MM.1S (cell line): ENCODE results near the gene NINL.
"Not testable (repeated sequence)": the region's sequence is repeated elsewhere in the genome, so short reads cannot be mapped to it uniquely, and the experiment has no call there.

Experiments used
- DNase-seq: peaks from one replicate; pipeline ENCODE4 v3.0.0-alpha.2; 2015
- H2AFZ ChIP-seq: fragments of 300-600 bp; sonication (generic); 2 replicates; pipeline ENCODE4 v1.6.0; 2016; ENCODE audit warnings: antibody characterized with exemption, low read length
- H3F3A ChIP-seq: fragments of 300-600 bp; sonication (generic); 2 replicates; pipeline ENCODE4 v1.6.1; 2016; ENCODE audit warnings: mild to moderate bottlenecking, antibody characterized with exemption, low read length, moderate library complexity, mixed read lengths; ENCODE audit not compliant: insufficient read depth
- H3K27ac ChIP-seq: fragments of 300-600 bp; sonication (generic); 2 replicates; pipeline ENCODE4 v1.5.1; 2016; ENCODE audit warnings: mild to moderate bottlenecking, low read length
- H3K27me3 ChIP-seq: fragments of 300-600 bp; sonication (generic); replicated peaks from 2 replicates; pipeline ENCODE4 v1.6.0; 2016; ENCODE audit warnings: low read length; ENCODE audit not compliant: insufficient read depth
- H3K36me3 ChIP-seq: fragments of 300-600 bp; sonication (generic); replicated peaks from 2 replicates; pipeline ENCODE4 v1.6.1; 2016; ENCODE audit warnings: mild to moderate bottlenecking, low read length, mixed read lengths; ENCODE audit not compliant: insufficient read depth
- H3K4me1 ChIP-seq: fragments of 300-600 bp; sonication (generic); 2 replicates; pipeline ENCODE4 v1.6.1; 2016; ENCODE audit warnings: low read length, mixed read lengths
- H3K4me2 ChIP-seq: fragments of 300-600 bp; sonication (generic); 2 replicates; pipeline ENCODE4 v1.6.0; 2016; ENCODE audit warnings: low read depth, low read length
- H3K4me3 ChIP-seq: fragments of 300-600 bp; sonication (generic); 2 replicates; pipeline ENCODE4 v1.5.1; 2016; ENCODE audit warnings: low read length, mixed read lengths
- H3K79me2 ChIP-seq: fragments of 300-600 bp; sonication (generic); 2 replicates; pipeline ENCODE4 v1.6.1; 2016; ENCODE audit warnings: mixed run types, low read length, mixed read lengths
- H3K9ac ChIP-seq: fragments of 300-600 bp; sonication (generic); 2 replicates; pipeline ENCODE4 v1.6.1; 2016; ENCODE audit warnings: low read length, mixed read lengths
- H3K9me2 ChIP-seq: fragments of 300-600 bp; sonication (generic); replicated peaks from 2 replicates; pipeline ENCODE4 v1.6.1; 2016; ENCODE audit warnings: mild to moderate bottlenecking, low read length, mixed read lengths; ENCODE audit not compliant: insufficient read depth
- H3K9me3 ChIP-seq: fragments of 300-600 bp; sonication (generic); replicated peaks from 2 replicates; pipeline ENCODE4 v1.6.1; 2016; ENCODE audit warnings: mild to moderate bottlenecking, low read length, mixed read lengths; ENCODE audit not compliant: insufficient read depth
- H4K20me1 ChIP-seq: fragments of 300-600 bp; sonication (generic); 2 replicates; pipeline ENCODE4 v1.6.1; 2016; ENCODE audit warnings: mild to moderate bottlenecking, low read length, moderate library complexity, mixed read lengths; ENCODE audit not compliant: insufficient read depth
- CTCF ChIP-seq: fragments of 300-600 bp; sonication (generic); IDR thresholded peaks from 2 replicates; pipeline ENCODE4 v1.5.1; 2016; ENCODE audit warnings: antibody characterized with exemption, low read length, mixed read lengths
- EZH2 ChIP-seq: fragments of 300-600 bp; sonication (generic); optimal IDR thresholded peaks from 2 replicates; pipeline ENCODE3; 2017; ENCODE audit warnings: low read depth, mild to moderate bottlenecking, antibody characterized with exemption, low read length, mixed read lengths
- EZH2phosphoT487 ChIP-seq: fragments of 300-600 bp; sonication (generic); IDR thresholded peaks from 2 replicates; pipeline ENCODE4 v1.6.1; 2018; ENCODE audit warnings: antibody characterized with exemption, low read length

Gene NINL

GRCh38 chr20:25606094-25606695 lies 20.9 kb upstream of the NINL start:
- Histone ChIP-seq H3K4me2 (no peak overlapping the region), H3K4me1 (no peaks in the 10 kb centered on the region), H3K79me2 (no peaks in the 10 kb centered on the region), H3K9me2 (no peaks in the 10 kb centered on the region), H3F3A (no peaks in the 10 kb centered on the region), H2AFZ (no peak overlapping the region), H3K9ac (no peak overlapping the region), H3K27ac (no peak overlapping the region), H3K4me3 (no peak overlapping the region), H3K27me3 (no peaks in the 10 kb centered on the region), H3K36me3 (no peaks in the 10 kb centered on the region), H4K20me1 (no peaks in the 10 kb centered on the region), H3K9me3 (no peaks in the 10 kb centered on the region)
- TF ChIP-seq CTCF, result no peak
- DNase-seq, result no peak

DNA sequence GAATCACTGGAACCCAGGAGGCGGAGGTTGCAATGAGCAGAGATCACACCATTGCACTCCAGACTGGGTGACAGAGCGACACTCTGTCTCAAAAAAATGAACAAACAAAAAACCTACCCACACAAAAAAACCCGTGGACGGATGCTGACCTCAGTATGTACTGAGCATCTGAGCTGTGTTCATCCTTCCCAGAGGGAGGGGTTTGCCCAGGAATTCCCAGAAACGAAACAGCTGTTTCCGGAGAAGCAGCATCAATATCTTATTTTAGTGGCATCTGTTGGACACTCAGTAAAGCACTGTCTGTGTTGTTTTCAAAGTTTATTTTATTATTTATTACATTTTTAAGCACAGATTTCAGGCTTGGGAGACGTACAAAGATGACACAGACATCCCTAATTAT lies 19.8 kb upstream of the NINL start:
- H4K20me1 ChIP-seq, result no peaks in the 10 kb centered on the region
- no peaks in the 10 kb centered on the region for H3K9me3 ChIP-seq
- no peak for DNase-seq
- no peak overlapping the region for H2AFZ ChIP-seq
- no peak overlapping the region for H3K4me3 ChIP-seq
- no peaks in the 10 kb centered on the region for H3K4me1 ChIP-seq
- no peaks in the 10 kb centered on the region for H3K27me3 ChIP-seq
- no peak for TF ChIP-seq CTCF
- no peak for TF ChIP-seq EZH2phosphoT487
- no peak overlapping the region for H3K27ac ChIP-seq
- no peaks in the 10 kb centered on the region for H3K9me2 ChIP-seq
- no peak overlapping the region for H3K9ac ChIP-seq
- no peaks in the 10 kb centered on the region for H3F3A ChIP-seq
- H3K4me2 ChIP-seq, result no peak overlapping the region
- H3K79me2 ChIP-seq, result no peaks in the 10 kb centered on the region
- H3K36me3 ChIP-seq, result no peaks in the 10 kb centered on the region

- Histone ChIP-seq H3K4me2 (no peak overlapping the region), H3K36me3 (no peaks in the 10 kb centered on the region), H4K20me1 (no peaks in the 10 kb centered on the region), H2AFZ (no peak overlapping the region), H3K79me2 (no peaks in the 10 kb centered on the region), H3K9me3 (no peaks in the 10 kb centered on the region), H3K27ac (no peak overlapping the region), H3K9me2 (no peaks in the 10 kb centered on the region), H3K27me3 (no peaks in the 10 kb centered on the region), H3K4me3 (no peak overlapping the region), H3K9ac (no peak overlapping the region), H3K4me1 (no peaks in the 10 kb centered on the region), H3F3A (no peaks in the 10 kb centered on the region)
- TF ChIP-seq EZH2 (no peak), CTCF (no peak), EZH2phosphoT487 (no peak)
- no peak for DNase-seq
These were observed 19.3 kb upstream of the NINL start for GRCh38 chr20:25604611-25605010.

GRCh38 chr20:25602914-25603309 lies 17.6 kb upstream of the NINL start:
- not testable (repeated sequence) for H3K9me2 ChIP-seq, H3K27me3 ChIP-seq, H3K4me3 ChIP-seq, H3K4me2 ChIP-seq, H3K36me3 ChIP-seq, H3K27ac ChIP-seq, DNase-seq, H3K4me1 ChIP-seq, H3F3A ChIP-seq, H2AFZ ChIP-seq, H4K20me1 ChIP-seq, H3K9ac ChIP-seq, H3K79me2 ChIP-seq, H3K9me3 ChIP-seq

DNA sequence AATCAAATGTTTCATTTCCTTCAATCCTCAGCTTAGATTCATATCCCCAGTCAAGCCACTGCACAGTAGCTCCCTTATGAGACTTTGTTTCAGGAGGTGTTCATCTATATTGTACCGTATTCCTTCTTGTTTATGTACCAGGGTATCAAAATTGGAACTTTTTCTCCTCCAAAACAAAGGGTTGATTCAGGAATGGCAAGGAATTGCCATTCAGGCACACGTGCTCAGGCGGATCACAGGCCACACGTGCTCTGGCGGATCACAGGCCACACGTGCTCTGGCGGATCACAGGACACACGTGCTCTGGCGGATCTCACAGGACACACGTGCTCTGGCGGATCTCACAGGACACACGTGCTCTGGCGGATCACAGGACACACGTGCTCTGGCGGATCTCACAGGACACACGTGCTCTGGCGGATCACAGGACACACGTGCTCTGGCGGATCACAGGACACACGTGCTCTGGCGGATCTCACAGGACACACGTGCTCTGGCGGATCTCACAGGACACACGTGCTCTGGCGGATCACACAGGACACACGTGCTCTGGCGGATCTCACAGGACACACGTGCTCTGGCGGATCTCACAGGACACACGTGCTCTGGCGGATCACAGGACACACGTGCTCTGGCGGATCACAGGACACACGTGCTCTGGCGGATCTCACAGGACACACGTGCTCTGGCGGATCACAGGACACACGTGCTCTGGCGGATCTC lies 17.0 kb upstream of the NINL start:
- H4K20me1 ChIP-seq, H2AFZ ChIP-seq, H3K4me2 ChIP-seq, H3K4me1 ChIP-seq, H3K27me3 ChIP-seq, H3K9me2 ChIP-seq, H3K79me2 ChIP-seq, H3K9ac ChIP-seq, H3K4me3 ChIP-seq, H3F3A ChIP-seq, H3K9me3 ChIP-seq, DNase-seq, H3K27ac ChIP-seq, H3K36me3 ChIP-seq: not testable (repeated sequence)
